Measurements from ENCODE around the gene NMRK2. TPM values are rescaled to one million over a fixed set of nuclear protein-coding genes. Genes with fewer than 3 reads are reported as not detected.

The NMRK2 gene
- total RNA-seq, 4 donors from 2014 or later: not detected

DNA sequence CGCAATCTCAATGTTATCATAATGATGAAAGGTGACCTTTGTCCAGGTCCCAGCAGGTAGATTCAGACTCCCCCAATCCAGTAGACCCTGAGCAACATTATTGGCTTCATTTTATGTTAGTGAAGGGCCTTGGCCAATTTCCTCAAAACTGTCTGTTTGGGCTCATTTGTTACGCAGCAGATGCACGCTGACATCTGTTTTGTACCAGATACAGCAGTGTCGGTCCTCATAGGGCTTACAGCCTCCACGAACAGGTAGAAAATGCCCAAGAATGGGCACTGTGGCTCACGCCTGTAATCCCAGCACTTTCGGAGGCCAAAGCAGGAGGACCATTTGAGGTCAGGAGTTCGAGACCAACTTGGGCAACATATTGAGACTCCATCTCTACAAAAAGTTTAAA, 13.1 kb upstream of the NMRK2 start:
- TF ChIP-seq, protein P1, sequence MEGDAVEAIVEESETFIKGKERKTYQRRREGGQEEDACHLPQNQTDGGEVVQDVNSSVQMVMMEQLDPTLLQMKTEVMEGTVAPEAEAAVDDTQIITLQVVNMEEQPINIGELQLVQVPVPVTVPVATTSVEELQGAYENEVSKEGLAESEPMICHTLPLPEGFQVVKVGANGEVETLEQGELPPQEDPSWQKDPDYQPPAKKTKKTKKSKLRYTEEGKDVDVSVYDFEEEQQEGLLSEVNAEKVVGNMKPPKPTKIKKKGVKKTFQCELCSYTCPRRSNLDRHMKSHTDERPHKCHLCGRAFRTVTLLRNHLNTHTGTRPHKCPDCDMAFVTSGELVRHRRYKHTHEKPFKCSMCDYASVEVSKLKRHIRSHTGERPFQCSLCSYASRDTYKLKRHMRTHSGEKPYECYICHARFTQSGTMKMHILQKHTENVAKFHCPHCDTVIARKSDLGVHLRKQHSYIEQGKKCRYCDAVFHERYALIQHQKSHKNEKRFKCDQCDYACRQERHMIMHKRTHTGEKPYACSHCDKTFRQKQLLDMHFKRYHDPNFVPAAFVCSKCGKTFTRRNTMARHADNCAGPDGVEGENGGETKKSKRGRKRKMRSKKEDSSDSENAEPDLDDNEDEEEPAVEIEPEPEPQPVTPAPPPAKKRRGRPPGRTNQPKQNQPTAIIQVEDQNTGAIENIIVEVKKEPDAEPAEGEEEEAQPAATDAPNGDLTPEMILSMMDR (IDR thresholded peaks at IDR 0.05; ENCODE audit: low read depth): no peak

DNA sequence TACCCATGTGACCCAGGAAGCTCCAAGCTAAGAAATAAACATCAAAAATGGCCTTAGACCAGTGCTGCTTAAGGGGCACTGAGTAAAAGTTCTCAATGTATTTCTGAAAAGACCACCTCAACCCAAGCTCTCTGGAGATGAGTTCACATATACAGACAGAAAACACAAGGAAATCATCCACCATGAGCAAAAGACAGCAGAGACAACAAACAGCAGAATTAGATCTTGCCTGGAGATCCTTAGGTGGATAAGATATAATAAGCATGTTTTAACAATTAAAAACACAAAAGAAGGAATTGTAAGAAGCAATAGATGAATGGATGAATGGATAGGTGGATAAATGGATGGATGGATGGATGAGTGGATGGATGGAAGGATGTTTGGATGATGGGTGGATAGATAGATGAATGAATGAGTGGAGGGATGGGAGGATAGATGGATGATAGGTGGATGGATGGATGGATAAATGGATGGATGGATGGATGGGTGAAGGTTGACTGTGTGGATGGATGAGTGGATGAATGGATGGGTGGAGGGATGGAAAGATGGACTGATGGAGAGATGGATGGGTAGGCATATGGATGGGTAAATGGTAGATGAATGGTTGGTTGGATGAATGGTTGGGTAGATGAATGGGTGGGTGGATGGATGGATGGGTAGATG, 9.6 kb upstream of the NMRK2 start:
- TF ChIP-seq, protein P1 (IDR thresholded peaks at IDR 0.05; ENCODE audit: low read depth): no peak

DNA sequence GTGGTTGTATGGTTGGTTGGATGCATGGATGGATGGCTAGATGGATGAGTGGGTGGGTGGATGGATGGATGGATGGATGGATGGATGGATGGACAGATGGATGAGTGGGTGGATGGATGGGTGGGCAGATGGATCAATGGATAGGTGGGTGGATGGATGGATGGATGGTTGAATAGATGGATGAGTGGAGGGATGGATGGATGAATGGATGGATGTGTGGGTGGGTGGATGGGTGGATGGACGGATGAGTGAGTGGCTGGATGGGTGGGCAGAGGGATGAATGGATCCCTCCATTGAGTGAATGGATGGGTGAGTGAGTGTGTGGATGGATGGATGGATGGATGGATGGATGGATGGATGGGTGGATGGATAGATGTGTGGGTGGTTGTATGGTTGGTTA, 9.0 kb upstream of the NMRK2 start:
- TF ChIP-seq, protein P1 (IDR thresholded peaks at IDR 0.05; ENCODE audit: low read depth): no peak

DNA sequence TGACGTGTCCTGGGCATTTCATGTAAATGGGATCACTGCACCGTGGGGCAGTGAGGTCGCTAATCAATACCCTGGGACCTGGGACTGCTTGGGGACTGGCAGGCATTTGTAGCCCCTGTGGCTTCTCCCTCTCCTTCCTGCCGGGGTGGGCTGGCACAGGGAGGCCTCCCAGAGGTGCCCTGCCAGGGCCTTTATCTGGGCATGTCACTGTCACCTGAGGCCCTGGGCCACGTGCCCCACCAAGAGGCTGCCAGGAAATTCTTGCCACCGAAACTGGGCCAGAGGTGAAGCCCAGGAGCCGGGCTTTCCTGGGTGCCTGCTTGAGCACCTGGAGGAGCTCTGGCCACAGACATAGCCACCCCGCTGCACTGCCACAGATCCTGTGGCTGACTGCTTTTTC, 1.8 kb upstream of the NMRK2 start:
- TF ChIP-seq, protein P1 (IDR thresholded peaks at IDR 0.05; ENCODE audit: low read depth): no peak

DNA sequence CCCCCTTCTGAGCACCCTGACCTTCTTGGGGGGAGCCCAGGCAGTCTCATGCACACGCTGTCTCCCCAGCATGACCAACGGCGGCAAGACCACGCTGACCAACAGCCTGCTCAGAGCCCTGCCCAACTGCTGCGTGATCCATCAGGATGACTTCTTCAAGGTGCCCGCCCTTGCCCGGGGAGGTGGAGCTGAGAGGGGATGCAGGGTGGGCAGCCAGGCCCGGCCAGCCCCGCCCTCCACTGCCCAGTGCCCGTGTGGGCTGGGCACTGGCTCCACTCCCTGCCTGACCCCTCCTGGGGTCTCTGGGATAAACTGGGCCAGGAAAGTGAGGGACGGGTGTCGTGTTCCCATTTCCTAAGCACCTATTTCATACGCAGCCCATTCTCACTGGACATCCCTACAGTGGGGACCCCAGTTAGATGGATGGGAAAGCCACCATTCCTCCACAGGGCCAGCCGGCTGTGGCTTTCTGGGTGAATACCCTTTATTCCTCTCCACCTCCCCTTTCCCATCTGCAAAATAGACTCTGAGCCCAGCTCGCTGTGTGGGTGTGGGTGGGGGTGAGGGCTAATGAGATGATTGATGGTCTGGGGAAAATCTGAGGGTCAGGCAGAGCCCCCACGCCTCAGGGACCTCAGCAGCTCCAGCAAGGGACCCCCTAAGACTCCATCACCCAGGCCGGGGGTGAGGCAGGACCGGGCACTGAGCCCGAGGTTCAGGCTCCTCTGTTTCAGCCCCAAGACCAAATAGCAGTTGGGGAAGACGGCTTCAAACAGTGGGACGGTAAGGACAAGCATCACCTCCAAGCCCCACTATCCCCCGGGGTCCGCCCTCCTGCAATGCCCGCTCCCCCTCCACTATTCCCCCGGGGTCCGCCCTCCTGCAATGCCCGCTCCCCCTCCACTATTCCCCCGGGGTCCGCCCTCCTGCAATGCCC, 3.9 kb downstream of the NMRK2 start:
- TF ChIP-seq, protein P1 (IDR thresholded peaks at IDR 0.05; ENCODE audit: low read depth): no peak

DNA sequence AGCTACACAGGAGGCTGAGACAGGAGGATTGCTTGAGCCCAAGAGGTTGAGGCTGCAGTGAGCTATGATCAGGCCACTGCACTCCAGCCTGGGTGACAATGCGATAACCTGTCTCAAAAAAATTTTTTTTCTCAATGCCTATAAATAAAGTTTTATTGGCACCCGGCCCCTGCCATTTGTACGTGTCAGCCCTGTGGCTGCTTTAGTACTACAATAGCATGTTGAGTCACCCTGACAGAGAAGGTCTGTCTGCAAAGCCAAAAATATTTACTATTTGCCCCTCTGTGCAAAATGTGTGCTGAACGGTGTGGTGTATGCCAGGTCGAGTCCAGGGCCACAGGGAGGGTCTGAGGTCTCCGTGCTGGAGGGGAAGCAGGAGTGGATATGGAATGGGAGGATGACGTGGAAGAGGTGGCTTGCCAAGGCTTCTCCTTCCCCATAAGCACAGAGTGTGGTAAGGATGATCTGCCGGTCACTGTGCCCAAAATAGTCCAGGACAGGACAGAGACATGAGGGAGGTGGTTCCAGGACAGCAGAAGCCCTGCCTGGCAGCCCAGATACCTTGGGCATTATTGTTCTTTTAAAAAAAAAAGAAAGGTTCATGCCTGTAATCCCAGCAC, 10.0 kb downstream of the NMRK2 start:
- TF ChIP-seq, protein P1 (IDR thresholded peaks at IDR 0.05; ENCODE audit: low read depth): no peak
